HEK293T (cell line): ENCODE measurements around the gene SMTNL1.

Experiments
- CTBP1 ChIP-seq: fragments of 450-650 bp; IDR thresholded peaks from 2 replicates; pipeline ENCODE4 v1.6.1; 2016; ENCODE audit warnings: borderline replicate concordance
- SP1 ChIP-seq: fragments of 450-650 bp; IDR thresholded peaks from 2 replicates; pipeline ENCODE4 v1.6.1; 2017

DNA sequence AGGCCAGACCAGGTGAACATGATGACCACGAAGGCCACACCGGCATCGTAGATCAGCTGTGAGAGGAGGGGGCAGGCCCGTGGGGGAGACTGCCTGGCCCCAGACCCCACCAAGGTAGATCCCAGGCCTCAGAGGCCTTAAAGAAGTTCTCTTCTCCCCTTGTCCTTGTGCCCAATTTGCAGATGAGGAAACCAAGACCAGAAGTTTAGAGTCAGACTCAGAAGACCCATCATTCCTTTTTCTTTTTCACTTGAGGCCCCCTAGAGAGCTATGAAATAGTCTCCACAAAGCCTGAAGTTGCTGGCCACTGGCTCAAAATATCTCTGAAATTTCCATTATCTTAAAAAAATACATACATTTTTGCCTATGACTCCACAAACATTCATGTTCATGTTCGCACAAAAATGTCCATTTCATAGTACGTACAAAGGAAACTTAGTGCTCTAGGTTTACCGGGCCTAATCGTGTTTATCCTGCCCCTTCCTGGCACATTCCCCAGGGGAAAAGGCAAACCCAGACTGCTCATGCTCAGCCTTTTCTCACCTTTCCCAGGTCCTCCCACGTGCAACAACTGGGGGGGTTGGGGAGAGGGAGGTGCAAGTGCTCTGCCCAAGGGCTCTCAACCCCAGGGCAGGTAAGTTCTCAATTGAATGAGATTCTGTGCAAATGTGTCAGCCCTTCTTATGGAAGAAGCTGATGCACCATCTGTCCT, 41.1 kb upstream of the SMTNL1 start:
- TF ChIP-seq SP1 (no peak), CTBP1 (no peak)
